ENCODE results near the gene OR52A5. TPM values are rescaled to one million over a fixed set of nuclear protein-coding genes. Genes with fewer than 3 reads are reported as not detected.

Gene OR52A5
- total RNA-seq, 1 donor from 2014 or later, result not detected

- H3K27me3 ChIP-seq, result no peaks in the 10 kb centered on the region
- no peak overlapping the region for H3K27ac ChIP-seq
- H3K36me3 ChIP-seq, result no peaks in the 10 kb centered on the region
- H3K9me3 ChIP-seq, result no peaks in the 10 kb centered on the region
- intact Hi-C loops (cut with DNase I), result no loop called here
- DNase-seq (ENCODE audit: low spot score in 2 of 2), result no peak
- no peak overlapping the region for H3K4me3 ChIP-seq
- no peaks in the 10 kb centered on the region for H3K4me1 ChIP-seq
- TF ChIP-seq CTCF (IDR thresholded peaks at IDR 0.05), result no peak
Measured at GRCh38 chr11:5081405-5081804, 56.8 kb downstream of the OR52A5 start.

Other genes with a start within 250 kb of the OR52A5 start
- not detected for gene OR51A7, start 234.6 kb downstream of the OR52A5 start, total RNA-seq
- not detected for gene OR51G2, start 219.0 kb downstream of the OR52A5 start, total RNA-seq
- gene OR51G1, start 214.0 kb downstream of the OR52A5 start, total RNA-seq, result not detected
- not detected for gene OR51A4, start 190.8 kb downstream of the OR52A5 start, total RNA-seq
- gene OR51A2, start 182.6 kb downstream of the OR52A5 start, total RNA-seq, result not detected
- gene OR51L1, start 143.5 kb downstream of the OR52A5 start, total RNA-seq, result not detected
- gene OR52J3, start 91.8 kb downstream of the OR52A5 start, total RNA-seq, result not detected
- gene OR52E2, start 78.7 kb downstream of the OR52A5 start, total RNA-seq, result not detected
- gene OR52E1, start 68.8 kb downstream of the OR52A5 start, total RNA-seq, result not detected
- not detected for gene OR52A1, start 16.4 kb upstream of the OR52A5 start, total RNA-seq
- gene OR51V1, start 62.3 kb upstream of the OR52A5 start, total RNA-seq, result not detected
- gene HBB, start 88.7 kb upstream of the OR52A5 start, total RNA-seq, result 1,146 TPM
- gene HBD, start 96.1 kb upstream of the OR52A5 start, total RNA-seq, result not detected
- not detected for gene HBG1, start 111.5 kb upstream of the OR52A5 start, total RNA-seq
- gene HBG2, start 116.4 kb upstream of the OR52A5 start, total RNA-seq, result not detected
- not detected for gene HBE1, start 131.6 kb upstream of the OR52A5 start, total RNA-seq
- not detected for gene OR51B4, start 163.6 kb upstream of the OR52A5 start, total RNA-seq
- gene OR51B2, start 185.9 kb upstream of the OR52A5 start, total RNA-seq, result not detected
- not detected for gene OR51B5, start 205.2 kb upstream of the OR52A5 start, total RNA-seq
- not detected for gene OR51B6, start 213.2 kb upstream of the OR52A5 start, total RNA-seq
- not detected for gene OR51M1, start 245.5 kb upstream of the OR52A5 start, total RNA-seq

All from ascending aorta (tissue), 2 donors.